H1 (cell line): ENCODE results near the gene BLOC1S1.

Source experiments
- ASH2L ChIP-seq: fragments of 200-600, 300-600 bp; sonication (generic); IDR thresholded peaks from one replicate; pipeline ENCODE4 v1.7.1; 2017; ENCODE audit warnings: low read length
- BACH1 ChIP-seq: IDR thresholded peaks from 2 replicates; pipeline ENCODE4 v1.6.1; 2012; ENCODE audit warnings: low read length, improper control_type of control experiment
- CTCF ChIP-seq, 3 experiments: IDR thresholded peaks; 1 replicate in 2 of 3; 2 replicates in 1 of 3; pipeline versions ENCODE4 v1.5.1 to v1.6.1; 2011; ENCODE audit warnings: low read length in 3 of 3, mild to moderate bottlenecking in 3 of 3, inconsistent platforms in 2 of 3, low read depth in 1 of 3, moderate library complexity in 1 of 3; ENCODE audit not compliant: insufficient read depth in 1 of 3; ENCODE audit errors: control extremely low read depth in 1 of 3
- EGR1 ChIP-seq: IDR thresholded peaks from 2 replicates; pipeline ENCODE4 v1.6.1; 2011; ENCODE audit warnings: low read depth, low read length, borderline replicate concordance
- EP300 ChIP-seq, 2 experiments: IDR thresholded peaks; 1 replicate in 1 of 2; 2 replicates in 1 of 2; pipeline ENCODE4 v1.6.1; 2011 to 2012; ENCODE audit warnings: low read depth in 2 of 2, low read length in 2 of 2, mild to moderate bottlenecking in 2 of 2, borderline replicate concordance in 1 of 2, inconsistent platforms in 1 of 2, moderate library complexity in 1 of 2
- POLR2A ChIP-seq, 2 experiments: IDR thresholded peaks; 1 replicate in 1 of 2; 2 replicates in 1 of 2; pipeline ENCODE4 v1.6.1; 2011; ENCODE audit warnings: low read depth in 2 of 2, low read length in 2 of 2, mild to moderate bottlenecking in 2 of 2; ENCODE audit errors: control extremely low read depth in 1 of 2
- RAD21 ChIP-seq, 2 experiments: IDR thresholded peaks in 1 of 2; conservative IDR thresholded peaks in 1 of 2; 2 replicates each; pipeline ENCODE4 v1.6.1; 2011; ENCODE audit warnings: low read depth in 2 of 2, low read length in 2 of 2, improper control_type of control experiment in 1 of 2, inconsistent platforms in 1 of 2, mild to moderate bottlenecking in 1 of 2, moderate library complexity in 1 of 2
- RNF2 ChIP-seq: fragments of 200-900, 300-1000 bp; sonication (generic); IDR thresholded peaks from 2 replicates; pipeline ENCODE4 v1.7.1; 2016; ENCODE audit warnings: borderline replicate concordance, low read depth, mild to moderate bottlenecking, antibody characterized with exemption, low read length; ENCODE audit not compliant: poor library complexity, severe bottlenecking; ENCODE audit errors: missing control alignments
- SP1 ChIP-seq: IDR thresholded peaks from 2 replicates; pipeline ENCODE4 v1.6.1; 2011; ENCODE audit warnings: low read depth, low read length
- TBP ChIP-seq: IDR thresholded peaks from 2 replicates; pipeline ENCODE4 v1.6.1; 2011; ENCODE audit warnings: low read depth, low read length, improper control_type of control experiment
- YY1 ChIP-seq: IDR thresholded peaks from 2 replicates; pipeline ENCODE4 v1.6.1; 2011; ENCODE audit warnings: low read depth, mild to moderate bottlenecking, low read length
- TF ChIP-seq, protein P1 (sequence below): IDR thresholded peaks from 2 replicates; pipeline ENCODE4 v1.6.1; 2012; ENCODE audit warnings: inconsistent platforms
- TF ChIP-seq, protein P2 (sequence below): IDR thresholded peaks from 2 replicates; pipeline ENCODE4 v1.6.1; 2011; ENCODE audit warnings: low read depth, mild to moderate bottlenecking, low read length; ENCODE audit not compliant: insufficient read depth

- no peak for TF ChIP-seq POLR2A (IDR thresholded peaks at IDR 0.05; ENCODE audit: control extremely low read depth in 1 of 2, low read depth in 2 of 2, low read length in 2 of 2)
- TF ChIP-seq, protein P1, sequence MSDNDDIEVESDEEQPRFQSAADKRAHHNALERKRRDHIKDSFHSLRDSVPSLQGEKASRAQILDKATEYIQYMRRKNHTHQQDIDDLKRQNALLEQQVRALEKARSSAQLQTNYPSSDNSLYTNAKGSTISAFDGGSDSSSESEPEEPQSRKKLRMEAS: no peak
- TF ChIP-seq CTCF (IDR thresholded peaks at IDR 0.05; ENCODE audit: control extremely low read depth in 1 of 3, insufficient read depth in 1 of 3, low read depth in 1 of 3, low read length in 3 of 3): no peak
- no peak for TF ChIP-seq ASH2L
- TF ChIP-seq TBP: no peak
- no peak for TF ChIP-seq EGR1
- TF ChIP-seq EP300 (IDR thresholded peaks at IDR 0.05; ENCODE audit: borderline replicate concordance in 1 of 2, low read depth in 2 of 2, low read length in 2 of 2): no peak
- TF ChIP-seq RAD21 (IDR thresholded peaks at IDR 0.05 in 1 of 2, conservative IDR thresholded peaks at IDR 0.05 in 1 of 2; ENCODE audit: low read depth in 2 of 2, low read length in 2 of 2): no peak
- TF ChIP-seq RNF2: no peak
- TF ChIP-seq, protein P2, sequence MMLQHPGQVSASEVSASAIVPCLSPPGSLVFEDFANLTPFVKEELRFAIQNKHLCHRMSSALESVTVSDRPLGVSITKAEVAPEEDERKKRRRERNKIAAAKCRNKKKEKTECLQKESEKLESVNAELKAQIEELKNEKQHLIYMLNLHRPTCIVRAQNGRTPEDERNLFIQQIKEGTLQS: no peak
- no peak for TF ChIP-seq BACH1
- no peak for TF ChIP-seq YY1
- no peak for TF ChIP-seq SP1
Measured at GRCh38 chr12:55726971-55727370, 11.1 kb downstream of the BLOC1S1 start.
